IMR-90 (cell line): ENCODE results near the gene INPP5F. TPM values are rescaled to one million over a fixed set of nuclear protein-coding genes. Genes with fewer than 3 reads are reported as not detected.

Experiments used
- ATAC-seq: fragments of 200-7000 bp; cut with Tn5 transposase; 2 replicates; pipeline ENCODE4 v1.9.1; 2020; ENCODE audit warnings: low read depth, mild to moderate bottlenecking, moderate library complexity
- BruUV-seq: library from RNA; stranded (reverse); fragments of 400-500 nt; replicated peaks from 2 replicates; lab custom pipeline; 2021; lab: Mats Ljungman, UMichigan
- CTCF ChIA-PET: fragments of 300-600 bp; formaldehyde crosslinking; extraction: SDS; loops from one replicate; lab custom pipeline; 2021; ENCODE audit warnings: antibody characterized with exemption; lab: Yijun Ruan, JAX
- POLR2A ChIA-PET: fragments of 300-600 bp; sonication (Branson Sonifier 250); formaldehyde crosslinking; loops from one replicate; lab custom pipeline; 2022; ENCODE audit warnings: antibody characterized with exemption; ENCODE audit not compliant: unreplicated experiment; lab: Charles Lee
- DNase-seq: peaks from one replicate; pipeline ENCODE4 v3.0.0; 2013
- H2AFZ ChIP-seq: replicated peaks from 2 replicates; pipeline ENCODE3; 2013; ENCODE audit warnings: low read length, mild to moderate bottlenecking; ENCODE audit not compliant: poor library complexity
- H2AK5ac ChIP-seq: 2 replicates; pipeline ENCODE4 v1.6.1; 2013; ENCODE audit warnings: low read depth, low read length, inconsistent platforms
- H2AK9ac ChIP-seq: replicated peaks from 2 replicates; pipeline ENCODE3; 2013; ENCODE audit warnings: mild to moderate bottlenecking, low read depth, low read length, moderate library complexity; ENCODE audit not compliant: poor library complexity
- H2BK120ac ChIP-seq: 2 replicates; pipeline ENCODE4 v1.6.1; 2013; ENCODE audit warnings: low read depth, low read length, inconsistent platforms
- H2BK15ac ChIP-seq: 3 replicates; pipeline ENCODE4 v1.6.1; 2013; ENCODE audit warnings: low read depth, low read length, inconsistent platforms
- H2BK20ac ChIP-seq: 2 replicates; pipeline ENCODE4 v1.6.1; 2013; ENCODE audit warnings: low read depth, mild to moderate bottlenecking, inconsistent platforms, low read length, moderate library complexity
- H2BK5ac ChIP-seq: 2 replicates; pipeline ENCODE4 v1.6.1; 2013; ENCODE audit warnings: mild to moderate bottlenecking, low read depth, low read length, inconsistent platforms; ENCODE audit not compliant: poor library complexity, severe bottlenecking
- H3K14ac ChIP-seq: replicated peaks from 2 replicates; pipeline ENCODE4 v1.6.1; 2013; ENCODE audit warnings: low read depth, low read length, inconsistent platforms
- H3K18ac ChIP-seq: 2 replicates; pipeline ENCODE4 v1.6.1; 2013; ENCODE audit warnings: low read depth, low read length, control low read depth
- H3K23ac ChIP-seq: 2 replicates; pipeline ENCODE4 v1.6.1; 2013; ENCODE audit warnings: low read depth, low read length, inconsistent platforms
- H3K27ac ChIP-seq: 2 replicates; pipeline ENCODE4 v1.5.1; 2013; ENCODE audit warnings: mild to moderate bottlenecking, control low read depth, low read length; ENCODE audit not compliant: insufficient read depth
- H3K27me3 ChIP-seq: 2 replicates; pipeline ENCODE4 v1.6.1; 2013; ENCODE audit warnings: low read length; ENCODE audit not compliant: control insufficient read depth, insufficient read depth
- H3K36me3 ChIP-seq: 2 replicates; pipeline ENCODE4 v1.6.1; 2013; ENCODE audit warnings: low read length, mixed read lengths; ENCODE audit not compliant: control insufficient read depth, insufficient read depth
- H3K4ac ChIP-seq: 2 replicates; pipeline ENCODE4 v1.6.1; 2013; ENCODE audit warnings: low read depth, low read length, inconsistent platforms
- H3K4me1 ChIP-seq: 2 replicates; pipeline ENCODE4 v1.6.1; 2013; ENCODE audit warnings: low read length, mixed read lengths; ENCODE audit not compliant: control insufficient read depth, insufficient read depth
- H3K4me2 ChIP-seq: 2 replicates; pipeline ENCODE4 v1.6.1; 2013; ENCODE audit warnings: low read depth, mild to moderate bottlenecking, control low read depth, low read length, moderate library complexity
- H3K4me3 ChIP-seq: 2 replicates; pipeline ENCODE4 v1.5.1; 2013; ENCODE audit warnings: low read depth, mild to moderate bottlenecking, control low read depth, low read length, moderate library complexity; ENCODE audit not compliant: insufficient read depth
- H3K56ac ChIP-seq: 2 replicates; pipeline ENCODE4 v1.6.1; 2013; ENCODE audit warnings: low read length, inconsistent platforms; ENCODE audit not compliant: insufficient read depth; ENCODE audit errors: extremely low read depth
- H3K79me1 ChIP-seq, 2 experiments: 2 replicates each; pipeline ENCODE4 v1.6.1; 2013; ENCODE audit warnings: low read length in 2 of 2, inconsistent platforms in 1 of 2, low read depth in 1 of 2
- H3K9ac ChIP-seq: 2 replicates; pipeline ENCODE4 v1.6.1; 2013; ENCODE audit warnings: low read depth, low read length, control low read depth
- H3K9me1 ChIP-seq: 2 replicates; pipeline ENCODE4 v1.6.1; 2013; ENCODE audit warnings: low read length, inconsistent platforms; ENCODE audit not compliant: insufficient read depth
- H3K9me3 ChIP-seq: 2 replicates; pipeline ENCODE4 v1.6.1; 2013; ENCODE audit warnings: low read length; ENCODE audit not compliant: control insufficient read depth, insufficient read depth
- H4K20me1 ChIP-seq: 2 replicates; pipeline ENCODE4 v1.6.1; 2013; ENCODE audit warnings: low read length, inconsistent platforms; ENCODE audit not compliant: insufficient read depth
- H4K5ac ChIP-seq: 2 replicates; pipeline ENCODE4 v1.6.1; 2013; ENCODE audit warnings: mild to moderate bottlenecking, low read depth, low read length, control low read depth
- H4K8ac ChIP-seq, 2 experiments: 2 replicates each; pipeline ENCODE4 v1.6.1; 2013; ENCODE audit warnings: low read depth in 2 of 2, low read length in 2 of 2, control low read depth in 1 of 2, inconsistent platforms in 1 of 2
- H4K91ac ChIP-seq: 2 replicates; pipeline ENCODE4 v1.6.1; 2013; ENCODE audit warnings: low read depth, low read length, inconsistent platforms; ENCODE audit not compliant: insufficient read depth
- BHLHE40 ChIP-seq: fragments of 150-350 bp; IDR thresholded peaks from 2 replicates; pipeline ENCODE4 v1.6.1; 2016; ENCODE audit warnings: mild to moderate bottlenecking, low read depth, low read length
- CEBPB ChIP-seq: IDR thresholded peaks from 2 replicates; pipeline ENCODE4 v1.6.1; 2012; ENCODE audit warnings: low read depth, low read length, improper control_type of control experiment
- CHD1 ChIP-seq: IDR thresholded peaks from 2 replicates; pipeline ENCODE4 v1.6.1; 2012; ENCODE audit warnings: low read depth, low read length, improper control_type of control experiment
- FOS ChIP-seq: fragments of 150-350 bp; IDR thresholded peaks from 2 replicates; pipeline ENCODE4 v1.6.1; 2016; ENCODE audit warnings: low read depth, low read length
- MAFK ChIP-seq: IDR thresholded peaks from 2 replicates; pipeline ENCODE4 v1.6.1; 2012; ENCODE audit warnings: low read depth, low read length, improper control_type of control experiment
- MAZ ChIP-seq: IDR thresholded peaks from 2 replicates; pipeline ENCODE4 v1.6.1; 2012; ENCODE audit warnings: low read depth, mild to moderate bottlenecking, low read length, improper control_type of control experiment, moderate library complexity, borderline replicate concordance
- MXI1 ChIP-seq: IDR thresholded peaks from 2 replicates; pipeline ENCODE4 v1.6.1; 2012; ENCODE audit warnings: low read depth, mild to moderate bottlenecking, low read length, moderate library complexity, borderline replicate concordance
- NFE2L2 ChIP-seq: fragments of 150-350 bp; IDR thresholded peaks from 2 replicates; pipeline ENCODE4 v1.6.1; 2016; ENCODE audit warnings: low read depth, mild to moderate bottlenecking, low read length
- POLR2A ChIP-seq: IDR thresholded peaks from 2 replicates; pipeline ENCODE4 v1.6.1; 2012; ENCODE audit warnings: mild to moderate bottlenecking, low read depth, low read length
- RAD21 ChIP-seq: IDR thresholded peaks from 2 replicates; pipeline ENCODE4 v1.6.1; 2012; ENCODE audit warnings: low read length, improper control_type of control experiment
- RCOR1 ChIP-seq: IDR thresholded peaks from 2 replicates; pipeline ENCODE4 v1.6.1; 2012; ENCODE audit warnings: mild to moderate bottlenecking, low read length, improper control_type of control experiment; ENCODE audit not compliant: insufficient replicate concordance
- RFX5 ChIP-seq: IDR thresholded peaks from 2 replicates; pipeline ENCODE4 v1.8.0; 2012; ENCODE audit warnings: low read depth, mild to moderate bottlenecking, low read length, moderate library complexity
- SMC3 ChIP-seq: fragments of 150-350 bp; IDR thresholded peaks from 2 replicates; pipeline ENCODE4 v1.6.1; 2016; ENCODE audit warnings: low read depth, mild to moderate bottlenecking, antibody characterized with exemption, low read length, moderate library complexity
- WGBS, 2 experiments: methylation state at CpG; one replicate each; pipeline versions ENCODE4 v1.1.5 to v1.1.7; 2013; ENCODE audit warnings: missing lambda C conversion rate in 2 of 2; ENCODE audit not compliant: insufficient read length in 1 of 2; ENCODE audit errors: extremely low coverage in 2 of 2; 5-methylcytosine and 5-hydroxymethylcytosine counted together
- dilution Hi-C: fragments of 300-500 bp; cut with HindIII; formaldehyde crosslinking; loops from one replicate; pipeline ENCODE4 v1.14.3; 2018; ENCODE audit warnings: low sequenced_read_pairs; ENCODE audit not compliant: unreplicated experiment
- in situ Hi-C: fragments of 300-500 bp; cut with MboI; formaldehyde crosslinking; loops from 3 replicates; pipeline ENCODE4 v1.14.3; 2019; ENCODE audit warnings: low sequenced_read_pairs, inconsistent platforms, mixed read lengths
- intact Hi-C: fragments of 100-400 bp; cut with micrococcal nuclease; formaldehyde crosslinking; loops from 2 replicates; pipeline ENCODE4 v1.10.0; 2022
- polyA plus RNA-seq, 3 experiments: library from polyadenylated mRNA; depleted of rRNA; stranded (reverse); fragments of >200 nt; gene quantifications; 2 replicates each; pipeline ENCODE4 v1.2.3, GENCODE V29; 2012; ENCODE audit warnings: low replicate concordance in 1 of 3
- total RNA-seq: library from RNA; depleted of rRNA; stranded (reverse); fragments of >200 nt; gene quantifications from 2 replicates; pipeline ENCODE4 v1.2.3, GENCODE V29; 2012
- TF ChIP-seq, protein P1 (sequence below): fragments of 150-350 bp; IDR thresholded peaks from 2 replicates; pipeline ENCODE4 v1.6.1; 2016; ENCODE audit warnings: low read depth, mild to moderate bottlenecking, low read length, moderate library complexity, borderline replicate concordance
- TF ChIP-seq, protein P2 (sequence below): fragments of 150-350 bp; IDR thresholded peaks from 2 replicates; pipeline ENCODE4 v1.6.1; 2017; ENCODE audit warnings: mild to moderate bottlenecking, antibody characterized with exemption, low read length, low read depth
- TF ChIP-seq, protein P3 (sequence below): conservative IDR thresholded peaks from 2 replicates; pipeline ENCODE4 v1.5.1; 2012; ENCODE audit warnings: mild to moderate bottlenecking, low read depth, low read length, improper control_type of control experiment

The INPP5F gene
- total and polyA plus RNA-seq, 2 of the 4 experiments (the other 2 are of a cell fraction): 19.0 to 29.6 TPM

DNA sequence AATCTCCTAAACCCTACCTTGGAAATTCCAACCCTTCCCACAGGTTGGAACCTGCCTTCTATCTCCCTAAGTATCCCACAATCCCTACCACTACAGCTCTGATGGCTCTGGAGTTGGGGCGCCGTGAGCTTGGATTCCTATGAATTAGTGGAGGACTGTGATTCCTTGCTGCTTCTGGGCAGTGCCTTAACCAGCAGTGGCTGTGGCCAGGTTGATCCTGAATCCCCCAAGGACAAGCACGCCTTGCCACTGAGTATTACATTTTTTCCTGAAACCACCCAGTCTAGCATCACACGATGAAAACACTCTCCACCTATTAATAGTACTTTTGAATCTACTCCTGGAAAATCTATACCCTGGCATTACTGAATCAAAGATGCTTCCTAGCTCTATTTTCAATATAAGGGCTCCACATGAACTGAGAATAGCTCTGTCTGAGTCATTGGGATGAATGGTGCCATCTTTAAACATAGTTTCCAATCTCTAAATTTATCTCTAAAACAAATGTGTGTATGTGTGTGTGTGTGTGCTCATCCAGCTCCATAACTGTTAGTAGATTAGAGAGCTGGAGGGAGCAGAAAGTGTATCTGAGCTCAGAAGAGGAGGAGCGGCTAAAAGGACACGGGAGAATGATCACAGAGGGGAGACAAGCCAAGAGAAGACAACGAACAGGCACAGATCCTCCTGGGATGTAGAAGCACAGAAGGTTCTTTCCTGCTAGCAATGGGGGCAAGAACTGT lies 11.9 kb upstream of the INPP5F start:
- dilution Hi-C loops (no loop called here), in situ Hi-C loops (no loop called here), intact Hi-C loops (no loop called here)
- TF ChIP-seq RAD21 (no peak), MXI1 (no peak), BHLHE40 (no peak), FOS (no peak), NFE2L2 (no peak), POLR2A (no peak), MAZ (no peak), RFX5 (no peak), CEBPB (no peak), RCOR1 (no peak), CHD1 (no peak), SMC3 (no peak), MAFK (no peak)
- TF ChIP-seq, protein P1, sequence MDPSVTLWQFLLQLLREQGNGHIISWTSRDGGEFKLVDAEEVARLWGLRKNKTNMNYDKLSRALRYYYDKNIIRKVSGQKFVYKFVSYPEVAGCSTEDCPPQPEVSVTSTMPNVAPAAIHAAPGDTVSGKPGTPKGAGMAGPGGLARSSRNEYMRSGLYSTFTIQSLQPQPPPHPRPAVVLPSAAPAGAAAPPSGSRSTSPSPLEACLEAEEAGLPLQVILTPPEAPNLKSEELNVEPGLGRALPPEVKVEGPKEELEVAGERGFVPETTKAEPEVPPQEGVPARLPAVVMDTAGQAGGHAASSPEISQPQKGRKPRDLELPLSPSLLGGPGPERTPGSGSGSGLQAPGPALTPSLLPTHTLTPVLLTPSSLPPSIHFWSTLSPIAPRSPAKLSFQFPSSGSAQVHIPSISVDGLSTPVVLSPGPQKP: no peak
- TF ChIP-seq, protein P2, sequence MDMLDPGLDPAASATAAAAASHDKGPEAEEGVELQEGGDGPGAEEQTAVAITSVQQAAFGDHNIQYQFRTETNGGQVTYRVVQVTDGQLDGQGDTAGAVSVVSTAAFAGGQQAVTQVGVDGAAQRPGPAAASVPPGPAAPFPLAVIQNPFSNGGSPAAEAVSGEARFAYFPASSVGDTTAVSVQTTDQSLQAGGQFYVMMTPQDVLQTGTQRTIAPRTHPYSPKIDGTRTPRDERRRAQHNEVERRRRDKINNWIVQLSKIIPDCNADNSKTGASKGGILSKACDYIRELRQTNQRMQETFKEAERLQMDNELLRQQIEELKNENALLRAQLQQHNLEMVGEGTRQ: no peak
- TF ChIP-seq, protein P3, sequence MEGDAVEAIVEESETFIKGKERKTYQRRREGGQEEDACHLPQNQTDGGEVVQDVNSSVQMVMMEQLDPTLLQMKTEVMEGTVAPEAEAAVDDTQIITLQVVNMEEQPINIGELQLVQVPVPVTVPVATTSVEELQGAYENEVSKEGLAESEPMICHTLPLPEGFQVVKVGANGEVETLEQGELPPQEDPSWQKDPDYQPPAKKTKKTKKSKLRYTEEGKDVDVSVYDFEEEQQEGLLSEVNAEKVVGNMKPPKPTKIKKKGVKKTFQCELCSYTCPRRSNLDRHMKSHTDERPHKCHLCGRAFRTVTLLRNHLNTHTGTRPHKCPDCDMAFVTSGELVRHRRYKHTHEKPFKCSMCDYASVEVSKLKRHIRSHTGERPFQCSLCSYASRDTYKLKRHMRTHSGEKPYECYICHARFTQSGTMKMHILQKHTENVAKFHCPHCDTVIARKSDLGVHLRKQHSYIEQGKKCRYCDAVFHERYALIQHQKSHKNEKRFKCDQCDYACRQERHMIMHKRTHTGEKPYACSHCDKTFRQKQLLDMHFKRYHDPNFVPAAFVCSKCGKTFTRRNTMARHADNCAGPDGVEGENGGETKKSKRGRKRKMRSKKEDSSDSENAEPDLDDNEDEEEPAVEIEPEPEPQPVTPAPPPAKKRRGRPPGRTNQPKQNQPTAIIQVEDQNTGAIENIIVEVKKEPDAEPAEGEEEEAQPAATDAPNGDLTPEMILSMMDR: no peak
- H3K14ac ChIP-seq: no peak overlapping the region
- no peak overlapping the region for H2AK5ac ChIP-seq
- no peak overlapping the region for H2BK15ac ChIP-seq
- ATAC-seq: peak; percentile 54
- no peak overlapping the region for H2AFZ ChIP-seq
- no peak overlapping the region for H2BK20ac ChIP-seq
- no peak overlapping the region for H2BK120ac ChIP-seq
- H4K91ac ChIP-seq: no peak overlapping the region
- H3K4me2 ChIP-seq: no peak overlapping the region
- no peaks in the 10 kb centered on the region for H4K20me1 ChIP-seq
- no TSS peak for BruUV-seq
- no peak overlapping the region for H4K5ac ChIP-seq
- no peaks in the 10 kb centered on the region for H3K36me3 ChIP-seq
- no peaks in the 10 kb centered on the region for H3K79me1 ChIP-seq
- WGBS, 2 experiments: 65% methylated on average over 2 of the region's 7 CpGs; no CpG with 5 or more reads in 1 of the 2 experiments
- H3K27me3 ChIP-seq: no peaks in the 10 kb centered on the region
- H3K9me3 ChIP-seq: no peaks in the 10 kb centered on the region
- no peak overlapping the region for H4K8ac ChIP-seq
- CTCF ChIA-PET: interaction anchor here (1.3 kb wide), 1 partner anchor 27 kb away, joined by 3 read pairs; no protein-coding TSS in a partner anchor
- no peak overlapping the region for H3K4ac ChIP-seq
- no peak overlapping the region for H3K56ac ChIP-seq
- no peak overlapping the region for H3K4me3 ChIP-seq
- no peaks in the 10 kb centered on the region for H3K4me1 ChIP-seq
- POLR2A ChIA-PET: no interaction called here
- H3K27ac ChIP-seq: no peak overlapping the region
- H2BK5ac ChIP-seq: no peak overlapping the region
- no peak overlapping the region for H3K23ac ChIP-seq
- DNase-seq: peak; percentile 21
- no peak overlapping the region for H3K18ac ChIP-seq
- no peak overlapping the region for H2AK9ac ChIP-seq
- no peaks in the 10 kb centered on the region for H3K9me1 ChIP-seq
- H3K9ac ChIP-seq: no peak overlapping the region
